Stimulated activated CD4-positive, alpha-beta T cell treated with anti-CD3 and anti-CD28 coated beads, TNF-alpha, amount 100 ng/mL, for 4 hours (primary cell): ENCODE results near the gene NELFA.

Source experiments
- DNase-seq, 3 experiments: peaks; one replicate each; pipeline ENCODE4 v3.0.0-alpha.2; 2020; ENCODE audit warnings: low read depth in 3 of 3

Gene NELFA

GRCh38 chr4:1964971-1965370 is 43.8 kb downstream of the NELFA start:
- no peak for DNase-seq

- no peak for DNase-seq
Observed at GRCh38 chr4:1964443-1964842, 44.3 kb downstream of the NELFA start.

DNA sequence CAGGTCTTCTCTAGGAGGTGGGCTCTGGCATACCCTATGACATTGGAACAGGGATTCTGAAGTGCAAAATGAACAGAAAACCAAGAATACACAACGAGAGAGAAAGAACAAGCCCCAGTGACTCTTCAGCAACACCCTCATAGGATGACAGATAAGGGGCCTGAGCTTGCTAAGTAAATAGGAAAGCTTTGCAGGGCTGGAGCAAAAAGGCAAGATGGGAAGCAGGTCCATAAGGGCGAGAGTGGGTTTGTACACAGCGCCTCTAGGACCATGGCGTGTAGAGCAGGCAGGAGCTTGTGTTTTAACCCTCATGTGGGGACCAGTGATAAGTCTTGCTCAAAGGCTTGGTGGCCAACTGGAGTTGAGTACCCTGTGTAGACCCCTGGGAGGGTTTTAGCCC is 45.8 kb downstream of the NELFA start:
- DNase-seq: no peak

- no peak for DNase-seq
Observed at GRCh38 chr4:1961563-1961962, 47.2 kb downstream of the NELFA start.

DNA sequence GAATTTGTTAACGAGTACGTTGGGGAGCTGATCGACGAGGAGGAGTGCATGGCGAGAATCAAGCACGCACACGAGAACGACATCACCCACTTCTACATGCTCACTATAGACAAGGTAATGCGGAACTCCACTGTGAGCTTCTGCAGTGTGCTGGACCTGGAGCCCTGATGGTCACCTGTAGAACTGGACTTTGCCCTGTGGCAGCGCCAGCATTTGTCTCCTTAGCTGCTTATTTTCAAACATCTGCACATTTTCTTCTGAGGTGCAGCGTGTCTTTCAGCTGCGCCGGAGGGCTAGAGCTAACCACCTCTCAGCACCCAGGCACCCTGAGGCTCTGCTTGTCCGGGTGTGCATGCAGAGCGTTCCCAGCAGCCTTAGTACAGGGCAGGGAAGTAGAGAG is 47.7 kb downstream of the NELFA start:
- DNase-seq: no peak

DNA sequence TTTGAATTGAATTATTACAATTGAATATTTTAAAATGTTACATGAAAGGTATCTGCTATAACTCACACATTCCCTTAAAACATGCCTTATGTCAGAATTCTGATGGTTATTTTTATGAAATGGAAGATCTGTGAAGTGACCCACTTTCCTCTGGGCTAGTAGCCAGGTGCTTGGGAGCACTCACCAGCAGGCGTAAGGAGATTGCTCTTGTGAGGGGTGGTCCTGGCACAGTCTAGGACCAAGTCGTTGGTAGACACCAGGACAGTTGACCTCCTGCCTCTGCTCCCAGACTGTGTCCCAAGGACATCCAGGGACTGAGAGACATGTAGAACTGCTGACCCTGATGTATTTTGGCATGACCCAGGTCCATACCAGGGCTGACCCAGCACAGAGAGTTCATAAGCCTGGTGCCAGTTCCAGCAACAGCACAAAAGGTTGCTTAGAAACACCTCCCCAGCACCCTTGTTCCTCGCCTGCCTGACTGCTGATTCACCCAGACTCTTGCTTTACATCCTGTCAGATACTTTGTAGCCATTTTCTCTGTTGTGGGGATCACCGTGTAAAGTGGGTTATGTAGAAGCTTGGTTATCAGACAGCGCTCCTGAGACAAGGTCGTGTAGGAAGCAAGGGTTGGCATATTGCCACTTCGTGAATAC is 48.5 kb downstream of the NELFA start:
- DNase-seq: no peak

GRCh38 chr4:1959104-1959384 is 49.7 kb downstream of the NELFA start:
- no peak for DNase-seq

GRCh38 chr4:1958276-1959103 is 50.3 kb downstream of the NELFA start:
- no peak for DNase-seq

DNA sequence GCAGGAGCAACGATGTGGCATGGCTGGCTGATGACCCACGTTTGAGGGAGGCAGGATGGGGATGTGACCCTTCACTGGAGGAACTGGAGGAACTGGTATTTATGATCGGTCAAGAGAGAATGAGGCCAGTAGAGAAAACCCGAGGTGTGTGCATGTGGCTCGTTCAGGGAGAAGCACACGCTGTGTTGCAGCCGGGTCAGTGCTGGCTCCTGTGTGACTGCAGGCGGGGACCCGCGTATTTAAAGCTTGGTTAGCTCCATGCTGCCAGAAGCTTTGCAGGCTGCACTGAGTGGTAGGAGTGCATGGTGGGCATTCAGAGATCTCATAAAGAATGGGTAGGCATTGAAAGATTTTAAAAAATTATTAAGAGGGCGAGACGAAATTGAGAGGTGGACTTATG is 52.1 kb downstream of the NELFA start:
- DNase-seq: no peak

DNA sequence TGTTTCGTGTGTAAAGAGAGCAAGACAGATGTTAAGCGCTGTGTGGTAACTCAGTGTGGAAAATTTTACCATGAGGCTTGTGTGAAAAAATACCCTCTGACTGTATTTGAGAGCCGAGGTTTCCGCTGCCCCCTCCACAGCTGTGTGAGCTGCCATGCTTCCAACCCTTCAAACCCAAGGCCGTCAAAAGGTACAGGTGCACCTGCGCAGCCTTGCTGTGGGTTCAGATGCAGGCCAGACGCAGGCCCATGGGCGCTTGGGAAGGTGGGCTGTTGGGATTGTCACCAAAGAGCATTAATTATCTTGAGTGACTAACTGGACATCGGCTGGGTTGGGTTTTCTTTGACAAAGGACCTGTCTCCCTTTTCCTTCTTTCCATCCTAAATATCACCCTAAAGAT is 55.4 kb downstream of the NELFA start:
- no peak for DNase-seq

GRCh38 chr4:1952719-1953118 is 56.1 kb downstream of the NELFA start:
- no peak for DNase-seq

DNA sequence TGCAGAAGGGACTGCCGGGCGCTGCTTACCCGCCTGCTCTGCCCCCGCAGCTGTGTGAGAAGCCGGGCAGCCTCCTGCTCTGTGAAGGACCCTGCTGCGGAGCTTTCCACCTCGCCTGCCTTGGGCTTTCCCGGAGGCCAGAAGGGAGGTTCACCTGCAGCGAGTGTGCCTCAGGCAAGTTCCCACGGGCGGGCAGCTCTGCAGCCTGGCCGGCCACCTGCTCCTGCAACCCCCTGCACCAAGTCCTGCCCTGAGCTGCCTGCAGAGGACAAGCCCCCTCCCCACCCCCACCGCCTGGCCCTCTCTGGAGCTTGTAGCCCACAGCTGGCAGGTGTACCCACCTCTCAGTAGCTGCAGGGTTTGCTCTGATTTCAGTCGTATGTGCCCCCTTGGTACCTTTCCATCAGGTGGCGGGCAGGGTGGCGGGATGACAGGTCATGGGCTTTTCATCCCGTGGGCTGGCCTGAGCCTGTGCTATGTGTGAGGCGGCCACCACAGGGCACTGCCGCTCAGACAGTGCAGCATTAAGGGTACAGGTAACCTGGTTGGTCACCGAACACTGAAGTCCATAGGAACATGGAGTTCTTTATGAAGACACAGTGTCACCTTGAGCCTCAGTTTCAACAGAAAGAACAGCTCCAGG is 56.6 kb downstream of the NELFA start:
- DNase-seq: no peak

- DNase-seq: no peak
Observed at GRCh38 chr4:1950369-1950768, 58.4 kb downstream of the NELFA start.

DNA sequence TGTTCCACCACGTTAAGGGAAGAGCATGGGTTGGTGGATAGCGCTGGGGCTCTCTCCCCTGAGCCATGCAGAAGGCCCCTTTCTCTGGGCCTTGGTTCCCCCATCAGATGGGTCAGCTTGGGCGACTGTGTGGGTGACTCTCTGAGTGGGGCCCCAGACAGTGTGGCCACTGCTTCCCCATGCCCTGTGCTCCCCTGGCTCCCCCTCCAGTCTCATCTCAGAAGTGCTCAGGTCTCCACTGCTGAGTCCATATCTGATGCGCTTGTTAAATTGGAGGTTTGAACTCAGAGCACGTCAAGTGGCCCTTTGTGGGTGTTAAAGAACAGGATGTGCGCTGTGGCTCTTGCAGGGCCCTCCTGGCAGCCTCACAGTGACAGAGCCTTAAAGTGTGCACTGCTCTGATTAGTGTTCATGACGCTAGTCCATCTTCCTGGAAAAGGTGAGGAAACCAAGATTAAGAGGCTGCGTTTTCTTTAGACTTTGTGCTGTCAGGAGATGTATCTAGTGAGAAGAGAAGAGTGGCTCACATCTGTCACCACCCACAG is 59.8 kb downstream of the NELFA start:
- no peak for DNase-seq

DNA sequence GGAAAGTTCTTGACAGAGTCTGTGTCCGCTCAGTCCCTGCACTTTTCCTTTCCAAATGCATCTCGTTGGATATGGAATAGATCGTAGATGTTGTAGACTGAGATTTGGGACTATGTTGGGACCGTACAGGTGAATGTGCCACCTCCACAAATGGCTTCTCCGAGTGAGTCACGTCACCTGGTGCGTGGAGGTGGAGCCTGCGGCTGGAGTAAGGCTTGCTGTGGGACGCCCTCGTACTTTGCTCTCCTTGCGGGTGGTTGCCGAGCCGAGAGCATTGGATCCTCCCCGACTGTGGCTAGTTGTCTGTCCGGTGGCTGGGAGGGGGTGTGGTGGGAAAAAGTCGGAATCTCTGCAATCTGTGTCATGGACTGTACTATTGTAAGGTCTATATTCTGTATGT is 60.5 kb downstream of the NELFA start:
- no peak for DNase-seq

GRCh38 chr4:1945912-1946311 is 62.9 kb downstream of the NELFA start:
- no peak for DNase-seq

DNA sequence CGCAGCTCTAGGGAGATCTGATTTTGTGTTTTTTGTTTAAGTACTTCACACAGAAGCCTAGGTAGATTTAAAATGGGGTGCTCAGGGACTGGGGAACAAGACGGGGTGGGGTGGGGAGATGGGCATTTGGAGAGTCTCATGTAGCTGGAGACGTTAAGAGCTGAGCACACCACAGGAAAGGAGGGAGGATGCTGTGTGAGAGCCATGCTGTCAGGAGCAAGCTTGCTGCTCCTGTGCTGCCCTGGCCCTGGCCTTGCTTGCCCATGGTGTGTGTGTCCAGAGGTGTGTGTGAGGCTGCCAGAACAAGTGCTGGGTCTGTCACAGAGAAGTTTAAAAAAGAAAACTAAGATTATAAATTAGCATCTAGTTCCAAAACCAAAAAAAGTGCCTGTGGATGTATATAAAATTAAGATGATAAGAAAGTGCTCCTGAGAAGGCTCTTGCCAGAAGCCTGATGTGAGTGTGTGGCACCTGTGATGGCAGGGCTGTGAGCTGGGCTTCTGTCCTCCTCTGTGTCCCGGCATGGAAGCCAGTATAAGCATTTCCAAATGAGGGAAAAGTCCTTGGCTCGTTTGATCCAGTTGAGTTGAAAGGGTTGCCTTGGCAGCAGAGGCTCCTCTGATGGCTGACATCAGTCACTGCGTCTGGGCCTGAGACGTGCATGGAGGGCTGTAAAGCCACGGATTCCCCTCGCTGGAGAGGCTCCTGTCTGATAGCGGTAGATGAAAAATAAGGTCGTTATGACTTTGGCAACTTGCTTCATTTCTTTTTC is 63.5 kb downstream of the NELFA start:
- DNase-seq: no peak

- DNase-seq: no peak
Observed at GRCh38 chr4:1943928-1944327, 64.8 kb downstream of the NELFA start.

DNA sequence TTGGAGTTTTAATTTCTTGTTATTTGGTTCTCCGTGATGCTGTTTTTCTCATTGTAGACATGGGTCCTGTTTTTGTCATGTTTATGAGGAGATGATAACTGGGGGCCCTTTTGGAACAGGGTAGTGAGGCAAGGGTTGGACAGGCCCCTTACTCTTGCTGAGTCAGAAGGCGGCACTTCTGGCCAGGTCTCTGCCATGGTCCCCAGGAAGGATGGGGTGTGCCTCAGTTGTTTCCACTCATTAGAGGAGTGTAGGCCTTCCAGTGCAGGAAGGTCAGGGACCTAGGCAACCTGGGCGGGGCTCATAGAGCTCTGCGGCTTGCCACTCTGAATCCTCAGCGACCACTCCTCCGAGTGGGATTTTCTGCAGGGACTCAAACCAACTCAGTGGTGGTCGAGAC is 68.2 kb downstream of the NELFA start:
- no peak for DNase-seq

GRCh38 chr4:1939664-1940509 is 68.9 kb downstream of the NELFA start:
- DNase-seq: no peak

DNA sequence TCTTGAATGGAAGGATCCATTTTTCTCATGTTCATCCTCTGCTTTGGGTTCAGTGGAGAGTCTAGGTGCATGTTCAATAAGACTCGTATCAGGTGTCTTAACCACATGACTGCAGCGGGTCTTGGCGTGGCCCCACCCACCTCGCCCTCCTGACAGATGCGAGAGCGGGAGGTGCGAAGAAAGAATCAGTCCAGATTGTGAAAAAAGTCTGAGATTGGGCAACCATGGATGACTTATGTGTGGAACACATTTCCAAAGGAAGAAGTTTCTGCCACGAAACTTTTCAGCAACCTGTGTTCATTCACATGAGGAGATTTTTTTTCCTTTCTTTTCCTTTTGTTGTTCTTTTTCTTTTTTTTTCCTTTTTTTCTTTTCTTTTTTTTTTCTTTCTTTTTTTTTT is 70.7 kb downstream of the NELFA start:
- no peak for DNase-seq
